Stimulated activated CD4-positive, alpha-beta T cell treated with anti-CD3 and anti-CD28 coated beads, Interleukin-2, amount 100 ng/mL, for 48 hours (primary cell): ENCODE measurements around the gene EBLN2.

Experiments used
- DNase-seq, 2 donors: peaks; one replicate each; pipeline ENCODE4 v3.0.0-alpha.2; 2020

The EBLN2 gene

GRCh38 chr3:73061416-73061815 lies at the start of gene EBLN2:
EBLN2 (plus strand) TSS chr3:73061659; CDS start chr3:73062082, 423 bp downstream.
- DNase-seq = no peak

- DNase-seq = no peak
Measured at GRCh38 chr3:73018298-73018697, 43.2 kb upstream of the EBLN2 start.

GRCh38 chr3:73018790-73019441 lies 42.5 kb upstream of the EBLN2 start:
- no peak for DNase-seq

- DNase-seq = no peak
Measured at GRCh38 chr3:73021301-73021835, 40.1 kb upstream of the EBLN2 start.

GRCh38 chr3:73024836-73025235 lies 36.6 kb upstream of the EBLN2 start:
- DNase-seq = no peak

- DNase-seq = no peak
Measured at GRCh38 chr3:73026111-73026759, 35.2 kb upstream of the EBLN2 start.

GRCh38 chr3:73026760-73027113 lies 34.7 kb upstream of the EBLN2 start:
- DNase-seq = no peak

- no peak for DNase-seq
Measured at GRCh38 chr3:73028803-73029202, 32.7 kb upstream of the EBLN2 start.

- DNase-seq = no peak
Measured at GRCh38 chr3:73029321-73029796, 32.1 kb upstream of the EBLN2 start.

GRCh38 chr3:73030073-73030597 lies 31.3 kb upstream of the EBLN2 start:
- DNase-seq = no peak

- DNase-seq = no peak
Measured at GRCh38 chr3:73031573-73032103, 29.8 kb upstream of the EBLN2 start.

GRCh38 chr3:73036694-73037591 lies 24.5 kb upstream of the EBLN2 start:
- DNase-seq = no peak

GRCh38 chr3:73041537-73041936 lies 19.9 kb upstream of the EBLN2 start:
- no peak for DNase-seq

- no peak for DNase-seq
Measured at GRCh38 chr3:73043414-73043813, 18.0 kb upstream of the EBLN2 start.

- DNase-seq = no peak
Measured at GRCh38 chr3:73045391-73045790, 16.1 kb upstream of the EBLN2 start.

GRCh38 chr3:73046195-73046594 lies 15.3 kb upstream of the EBLN2 start:
- no peak for DNase-seq

GRCh38 chr3:73049319-73049718 lies 12.1 kb upstream of the EBLN2 start:
- no peak for DNase-seq

- DNase-seq = no peak
Measured at GRCh38 chr3:73052857-73053256, 8.6 kb upstream of the EBLN2 start.

GRCh38 chr3:73055583-73055982 lies 5.9 kb upstream of the EBLN2 start:
- DNase-seq = no peak

GRCh38 chr3:73056014-73056844 lies 5.2 kb upstream of the EBLN2 start:
- DNase-seq = no peak

GRCh38 chr3:73056845-73057150 lies 4.7 kb upstream of the EBLN2 start:
- no peak for DNase-seq

- no peak for DNase-seq
Measured at GRCh38 chr3:73060302-73060723, 1.1 kb upstream of the EBLN2 start.
